ENCODE results near the gene AP2B1.

DNA sequence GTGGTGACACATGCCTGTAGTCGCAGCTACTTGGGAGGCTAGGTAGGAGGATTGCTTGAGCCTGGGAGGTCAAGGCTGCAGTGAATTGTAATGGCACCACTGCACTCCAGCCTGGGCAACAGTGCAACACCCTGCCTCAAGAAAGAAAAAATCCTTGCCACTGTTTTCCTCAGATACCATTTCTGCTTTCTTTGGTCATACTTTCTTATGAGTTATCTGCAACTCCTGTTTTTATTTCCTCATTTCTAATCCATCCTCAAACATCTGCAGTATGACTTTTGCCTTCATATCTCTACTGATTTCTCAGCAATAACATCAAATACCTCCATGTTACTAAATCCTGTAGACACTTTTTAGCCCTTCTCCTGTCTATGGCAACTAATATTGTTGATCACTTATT, 3.1 kb upstream of the AP2B1 start:
- TF ChIP-seq CTCF (tag by site-specific recombination; IDR thresholded peaks at IDR 0.05) (no peak), ZBTB20 (tag by site-specific recombination; IDR thresholded peaks at IDR 0.05) (no peak)
